Right cardiac atrium (tissue), 5 donors: Measurements from ENCODE around the gene HOGA1. TPM values are rescaled to one million over a fixed set of nuclear protein-coding genes. Genes with fewer than 3 reads are reported as not detected.

Experiments used
- ATAC-seq, 2 donors: fragments of 200-7000 bp; cut with Tn5 transposase; one replicate each; pipeline versions ENCODE4 v1.8.0 to v1.9.1; 2020; ENCODE audit warnings: moderate library complexity in 2 of 2, mild to moderate bottlenecking in 1 of 2
- DNase-seq, 3 donors: peaks; one replicate each; pipeline ENCODE4 v3.0.0-alpha.2; 2020
- H3K27ac ChIP-seq: one replicate; pipeline ENCODE4 v1.5.1; 2013; ENCODE audit warnings: mild to moderate bottlenecking, low read length, control low read depth, moderate library complexity
- H3K27me3 ChIP-seq: one replicate; pipeline ENCODE4 v1.6.1; 2013; ENCODE audit not compliant: control insufficient read depth, insufficient read depth
- H3K4me1 ChIP-seq: one replicate; pipeline ENCODE4 v1.6.1; 2013; ENCODE audit warnings: low read length; ENCODE audit not compliant: control insufficient read depth, insufficient read depth
- H3K4me3 ChIP-seq: one replicate; pipeline ENCODE4 v1.5.1; 2013; ENCODE audit warnings: low read length, control low read depth
- H3K9me3 ChIP-seq: one replicate; pipeline ENCODE4 v1.6.1; 2013; ENCODE audit warnings: low read length; ENCODE audit not compliant: control insufficient read depth
- WGBS: extraction: QIAGEN DNeasy Blood & Tissue Kit; methylation state at CpG from one replicate; pipeline ENCODE4 v1.1.7; 2013; 5-methylcytosine and 5-hydroxymethylcytosine counted together
- intact Hi-C, 4 donors: fragments of 100-400 bp; cut with DNase I; formaldehyde crosslinking; loops; one replicate each; pipeline versions ENCODE4 v1.11.0 to v1.14.0; 2022 to 2023
- polyA plus RNA-seq: library from polyadenylated mRNA; stranded (reverse); fragments of 200-250 nt; gene quantifications from one replicate; pipeline ENCODE4 v1.2.3, GENCODE V29; 2013
- total RNA-seq, 4 donors: library from RNA; stranded (reverse); fragmentation: NEBNext Ultra II Directional; extraction: Animal tissue kit (Norgen Biotek cat#: 25700); gene quantifications; one replicate each; pipeline ENCODE4 v1.2.1, GENCODE V29; 2021
- donor health status: healthy with polysubstance abuse.
- donor health status: DM: no; HTN: yes; CAD: no.
- donor health status: DM: no; HTN: no; CAD: no.
- donor health status: DM: no; HTN: yes; CAD: no; lungs with severe emphysema.
- donor health status: DM: yes; HTN: yes; CAD: no.

HOGA1 gene
- total and polyA plus RNA-seq, 5 donors = 4.4 to 15.0 (median 12.6) TPM

DNA sequence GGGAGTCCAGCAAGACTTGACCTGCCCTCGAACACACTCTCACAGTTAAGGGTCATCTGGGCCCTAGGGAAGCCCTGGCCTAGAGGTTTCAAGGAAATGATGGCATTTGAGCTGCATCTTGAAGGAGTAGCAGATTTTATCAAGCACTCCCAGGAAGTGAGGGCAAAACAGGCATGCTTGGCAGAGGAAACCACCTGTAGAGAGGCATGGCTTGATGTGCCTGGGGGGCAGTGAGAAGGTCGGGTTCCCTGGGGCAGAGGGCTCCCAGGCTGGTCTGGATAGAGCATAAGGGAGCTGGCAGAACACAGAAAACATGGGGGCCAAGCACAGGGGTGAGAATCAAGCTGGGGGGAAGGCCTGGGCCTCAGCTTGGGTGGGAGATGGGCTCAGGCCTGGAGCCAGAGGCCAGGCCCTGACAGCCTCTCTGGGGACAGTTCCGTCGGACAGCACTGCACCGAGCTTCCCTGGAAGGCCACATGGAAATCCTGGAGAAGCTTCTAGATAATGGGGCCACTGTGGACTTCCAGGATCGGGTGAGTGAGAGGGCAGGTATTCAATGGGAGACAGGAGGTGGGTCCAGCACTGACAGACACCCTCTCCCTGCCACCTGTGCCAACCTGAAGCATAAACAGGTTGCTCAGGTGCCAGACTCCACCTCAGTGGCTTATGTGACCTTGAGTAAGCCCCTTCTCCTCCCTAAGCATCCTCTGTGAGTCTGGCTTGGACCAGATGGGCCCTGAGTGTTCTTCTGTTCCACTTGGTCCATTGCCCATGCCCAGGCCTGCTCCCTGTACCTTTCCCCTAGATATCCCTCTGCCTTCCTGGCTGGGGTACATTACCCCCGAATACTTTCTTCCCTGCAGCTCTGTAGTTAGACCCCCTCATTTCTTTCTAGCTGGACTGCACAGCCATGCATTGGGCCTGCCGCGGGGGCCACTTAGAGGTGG is 3.5 kb upstream of the HOGA1 start:
- WGBS = 80% methylated on average over 9 of the region's 9 CpGs
- H3K4me3 ChIP-seq = no peak overlapping the region
- no peak for ATAC-seq
- no peaks in the 10 kb centered on the region for H3K4me1 ChIP-seq
- no peaks in the 10 kb centered on the region for H3K27me3 ChIP-seq
- intact Hi-C loops = no loop called here
- no peak for DNase-seq
- H3K9me3 ChIP-seq = no peaks in the 10 kb centered on the region
- H3K27ac ChIP-seq = no peak overlapping the region

DNA sequence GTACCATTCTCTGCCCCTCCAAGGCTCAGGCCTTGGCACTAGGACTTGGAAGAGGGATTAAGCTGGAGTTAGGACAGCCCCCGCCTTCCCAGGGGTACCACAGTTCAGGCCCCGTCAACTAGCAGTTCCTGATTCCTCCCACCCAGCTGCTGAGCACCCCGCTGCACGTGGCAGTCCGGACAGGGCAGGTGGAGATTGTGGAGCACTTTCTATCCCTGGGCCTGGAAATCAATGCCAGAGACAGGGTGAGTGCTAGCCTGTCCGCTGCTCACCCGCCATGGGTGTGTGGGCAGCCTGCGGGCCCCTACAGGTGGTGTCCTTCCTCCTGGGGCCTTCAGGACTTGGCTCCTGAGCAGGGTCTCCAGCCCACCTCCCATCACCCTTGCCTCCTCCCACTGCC is 2.0 kb upstream of the HOGA1 start:
- ATAC-seq (no peak), DNase-seq (no peak)
- Histone ChIP-seq H3K4me1 (peaks cover 3% of the 10 kb centered on the region), H3K27me3 (no peaks in the 10 kb centered on the region), H3K9me3 (no peaks in the 10 kb centered on the region), H3K4me3 (no peak overlapping the region), H3K27ac (no peak overlapping the region)
- WGBS = 93% methylated on average over 8 of the region's 8 CpGs
- intact Hi-C loops = no loop called here

DNA sequence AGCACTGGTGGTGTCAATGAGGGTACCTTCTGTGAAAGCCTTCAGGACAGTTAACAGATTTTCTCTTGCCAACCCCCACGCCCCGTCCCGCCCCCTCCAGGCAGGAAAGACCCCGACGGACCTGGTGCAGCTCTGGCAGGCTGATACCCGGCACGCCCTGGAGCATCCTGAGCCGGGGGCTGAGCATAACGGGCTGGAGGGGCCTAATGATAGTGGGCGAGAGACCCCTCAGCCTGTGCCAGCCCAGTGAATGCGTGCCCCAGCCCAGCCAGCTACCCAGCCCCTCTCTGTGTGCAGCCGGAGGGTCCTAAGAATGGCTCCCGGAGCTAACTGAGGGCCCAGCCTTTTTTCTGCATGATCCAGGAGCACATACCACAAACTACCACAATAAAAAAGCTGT is 713 bp upstream of the HOGA1 start:
- no peaks in the 10 kb centered on the region for H3K9me3 ChIP-seq
- 89% methylated on average over 13 of the region's 13 CpGs for WGBS
- no peak for ATAC-seq
- no peak for DNase-seq
- peak overlapping the region; percentile 49 for H3K27ac ChIP-seq
- H3K4me1 ChIP-seq = peaks cover 3% of the 10 kb centered on the region
- no peaks in the 10 kb centered on the region for H3K27me3 ChIP-seq
- intact Hi-C loops = no loop called here
- H3K4me3 ChIP-seq = no peak overlapping the region

DNA sequence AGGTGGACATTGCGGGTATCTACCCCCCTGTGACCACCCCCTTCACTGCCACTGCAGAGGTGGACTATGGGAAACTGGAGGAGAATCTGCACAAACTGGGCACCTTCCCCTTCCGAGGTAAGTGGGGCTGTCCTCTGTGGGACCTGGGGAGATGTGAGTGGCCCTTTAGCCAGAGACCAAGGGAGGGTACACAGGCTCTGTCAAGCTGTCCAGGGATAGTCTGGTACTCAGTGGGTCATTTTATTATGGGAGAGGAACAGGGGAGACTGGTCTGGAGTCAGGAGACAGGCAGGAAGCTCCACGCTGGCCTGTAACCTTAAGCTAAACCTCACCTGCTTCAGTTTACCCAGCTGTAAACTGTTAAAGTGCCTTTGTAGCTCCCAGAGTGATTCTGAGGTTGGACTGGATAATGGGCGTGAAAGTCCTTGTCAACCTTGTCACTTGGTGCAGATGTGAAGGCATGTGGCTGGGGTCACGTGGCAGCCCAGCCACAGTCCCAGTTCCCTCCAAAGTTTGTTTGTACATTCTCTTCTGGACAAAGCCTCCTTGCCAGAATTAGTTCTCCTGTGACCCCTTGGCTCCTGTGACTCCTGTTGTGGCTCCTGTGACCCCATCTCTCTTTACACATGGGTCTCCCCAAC is 729 bp downstream of the HOGA1 start:
- Histone ChIP-seq H3K4me1 (peaks cover 3% of the 10 kb centered on the region), H3K27ac (peak overlapping the region; percentile 95), H3K4me3 (no peak overlapping the region), H3K9me3 (no peaks in the 10 kb centered on the region), H3K27me3 (no peaks in the 10 kb centered on the region)
- DNase-seq (no peak), ATAC-seq (peak; percentile 22 to 44)
- intact Hi-C loops = no loop called here
- WGBS = 83% methylated on average over 5 of the region's 5 CpGs

DNA sequence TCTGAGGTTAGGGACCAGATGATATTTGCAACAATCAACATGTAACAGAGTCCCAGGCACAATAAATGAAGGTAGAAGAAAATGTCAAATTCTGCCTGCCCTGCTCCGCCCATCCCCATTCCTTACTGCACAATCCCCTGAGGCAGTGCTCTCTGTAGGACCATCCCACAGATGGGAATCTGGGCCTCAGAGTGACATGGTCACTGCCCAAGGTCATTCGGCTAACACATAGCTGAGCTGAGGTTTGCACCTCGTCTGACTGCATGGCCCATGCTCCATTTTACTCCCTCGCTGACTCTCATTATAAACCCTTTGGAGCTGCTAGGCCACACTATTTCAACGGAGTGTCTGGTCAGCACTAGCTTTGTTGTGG is 1.2 kb downstream of the HOGA1 start:
- no peak for DNase-seq
- H3K4me3 ChIP-seq = no peak overlapping the region
- no peak for ATAC-seq
- 86% methylated on average over 5 of the region's 5 CpGs for WGBS
- no peaks in the 10 kb centered on the region for H3K9me3 ChIP-seq
- peaks cover 3% of the 10 kb centered on the region for H3K4me1 ChIP-seq
- intact Hi-C loops = no loop called here
- H3K27me3 ChIP-seq = no peaks in the 10 kb centered on the region
- H3K27ac ChIP-seq = peak overlapping the region; percentile 95

DNA sequence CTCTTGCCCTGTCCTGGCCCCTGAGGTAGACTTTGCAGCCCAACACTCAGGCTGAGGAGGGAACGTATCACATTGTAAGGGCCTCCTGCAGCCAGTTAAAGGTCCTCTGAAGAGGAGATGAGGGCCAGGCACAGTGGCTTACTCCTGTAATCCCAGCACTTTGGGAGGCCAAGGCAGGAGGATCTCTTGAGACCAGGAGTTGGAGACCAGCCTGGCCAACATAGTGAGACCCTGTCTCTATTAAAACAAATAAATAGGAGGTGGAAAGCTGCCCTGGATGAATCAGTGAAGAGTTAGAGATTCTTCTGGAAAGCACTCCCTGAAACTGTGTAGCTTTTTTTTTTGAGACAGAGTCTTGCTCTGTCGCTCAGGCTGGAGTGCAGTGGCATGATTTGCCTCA is 3.0 kb downstream of the HOGA1 start:
- Histone ChIP-seq H3K27ac (peak overlapping the region; percentile 82), H3K4me3 (no peak overlapping the region), H3K9me3 (no peaks in the 10 kb centered on the region), H3K4me1 (peaks cover 3% of the 10 kb centered on the region), H3K27me3 (no peaks in the 10 kb centered on the region)
- ATAC-seq (no peak), DNase-seq (no peak)
- intact Hi-C loops = no loop called here
- 81% methylated on average over 2 of the region's 2 CpGs for WGBS

DNA sequence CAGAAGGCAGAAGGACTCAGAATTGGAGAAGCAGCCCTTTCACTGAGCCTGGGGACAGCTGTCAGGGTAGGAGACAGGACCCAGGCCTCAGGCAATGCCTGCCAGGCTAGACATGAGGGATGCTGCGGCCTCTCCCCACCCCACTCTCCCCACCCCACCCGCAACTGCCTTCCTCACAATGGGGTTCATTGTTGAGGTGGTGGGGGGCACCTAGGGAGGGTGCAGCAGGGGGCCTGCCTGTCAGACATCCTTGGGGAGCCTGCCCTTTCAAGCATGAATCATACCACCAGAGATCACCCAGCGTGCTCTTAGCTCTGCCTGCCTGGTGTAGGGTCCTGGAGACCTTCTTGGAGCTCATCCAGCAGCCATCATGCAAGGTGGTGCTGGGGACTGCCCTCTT is 5.3 kb downstream of the HOGA1 start, which contains the start of gene C10orf62:
Gene C10orf62, plus strand, starts transcription at position 243 of the 400 bp plus-strand sequence. CDS start 177 bp downstream, outside the sequence.
- ATAC-seq (no peak), DNase-seq (no peak)
- no peaks in the 10 kb centered on the region for H3K27me3 ChIP-seq
- no peaks in the 10 kb centered on the region for H3K9me3 ChIP-seq
- intact Hi-C loops = no loop called here
- WGBS = 78% methylated on average over 3 of the region's 3 CpGs
- no peak within 1 kb of the TSS for H3K27ac ChIP-seq
- no peak within 1 kb of the TSS for H3K4me3 ChIP-seq
- peaks cover 5% of the 10 kb centered on the region for H3K4me1 ChIP-seq

DNA sequence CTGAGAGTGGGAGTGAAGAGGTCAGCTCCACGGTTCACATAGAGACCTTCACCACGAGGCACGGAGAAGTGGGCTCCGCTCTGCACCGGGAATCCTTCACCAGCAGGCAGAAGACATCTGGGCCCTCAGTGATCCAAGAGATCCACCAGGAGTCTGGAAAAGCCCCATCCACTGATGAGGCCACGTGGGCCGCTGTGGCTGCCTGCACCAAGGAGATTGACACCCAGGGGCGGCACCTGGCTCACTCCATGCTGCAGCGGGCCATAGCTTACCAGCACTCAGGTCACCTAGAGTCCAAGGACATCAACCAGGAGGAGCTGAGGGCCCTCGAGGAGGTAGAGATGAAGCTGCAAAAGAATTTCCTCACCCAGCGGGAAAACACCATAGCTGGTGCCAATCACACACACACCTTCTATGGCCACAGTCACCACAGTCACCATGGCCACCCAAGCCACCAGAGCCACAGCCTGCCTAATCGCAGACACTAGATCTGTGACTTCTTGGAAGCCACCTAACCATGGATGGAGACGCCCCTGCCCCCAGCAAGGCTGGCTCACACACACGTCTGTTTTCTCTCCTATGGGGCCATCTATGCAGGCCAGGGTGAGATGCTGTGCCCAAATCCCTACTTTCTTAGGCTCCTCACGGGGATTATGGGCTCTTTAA is 6.0 kb downstream of the HOGA1 start:
- H3K4me1 ChIP-seq = peaks cover 5% of the 10 kb centered on the region
- H3K27me3 ChIP-seq = no peaks in the 10 kb centered on the region
- DNase-seq (no peak), ATAC-seq (no peak)
- no peak overlapping the region for H3K27ac ChIP-seq
- no peak overlapping the region for H3K4me3 ChIP-seq
- no peaks in the 10 kb centered on the region for H3K9me3 ChIP-seq
- intact Hi-C loops = no loop called here
- 93% methylated on average over 15 of the region's 15 CpGs for WGBS

DNA sequence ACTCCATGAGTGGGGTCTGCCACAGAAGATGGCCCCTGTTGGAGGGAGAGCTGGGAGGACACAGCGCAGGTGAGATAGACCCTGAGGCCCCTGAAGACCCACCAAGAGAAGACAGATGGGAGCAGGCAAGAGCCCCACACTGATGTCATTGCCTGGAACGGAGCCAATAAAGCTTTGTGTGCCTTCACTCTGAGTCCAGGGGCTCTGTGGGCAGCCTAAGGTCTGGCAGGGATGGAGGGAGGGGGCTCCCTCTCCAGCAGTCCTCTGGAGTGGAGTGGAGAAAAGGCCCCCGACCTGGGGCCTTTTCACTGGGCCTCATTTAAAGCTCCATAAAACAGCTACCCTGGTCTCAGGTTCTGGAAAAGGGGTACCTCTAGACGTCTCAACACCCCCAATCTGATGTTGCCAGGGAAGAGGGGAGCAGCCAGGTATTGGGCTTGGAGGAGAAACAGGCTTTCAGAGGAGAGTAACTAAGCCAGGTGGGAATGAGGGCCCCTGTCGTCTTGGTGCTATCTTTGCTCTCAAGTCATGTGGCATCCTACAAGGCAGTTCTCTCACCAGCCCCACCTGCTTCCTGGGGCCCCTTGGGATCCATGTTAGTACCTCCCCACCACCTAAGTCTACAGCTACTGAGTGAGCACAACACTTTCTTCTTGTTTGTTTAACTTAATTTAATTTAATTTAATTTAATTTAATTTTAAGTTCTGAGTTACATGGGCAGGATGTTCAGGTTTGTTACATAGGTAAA is 6.7 kb downstream of the HOGA1 start:
- 75% methylated on average over 5 of the region's 5 CpGs for WGBS
- H3K27me3 ChIP-seq = no peaks in the 10 kb centered on the region
- no peak for ATAC-seq
- H3K27ac ChIP-seq = no peak overlapping the region
- no peaks in the 10 kb centered on the region for H3K9me3 ChIP-seq
- no peak overlapping the region for H3K4me3 ChIP-seq
- intact Hi-C loops = no loop called here
- DNase-seq = no peak
- peaks cover 6% of the 10 kb centered on the region for H3K4me1 ChIP-seq

DNA sequence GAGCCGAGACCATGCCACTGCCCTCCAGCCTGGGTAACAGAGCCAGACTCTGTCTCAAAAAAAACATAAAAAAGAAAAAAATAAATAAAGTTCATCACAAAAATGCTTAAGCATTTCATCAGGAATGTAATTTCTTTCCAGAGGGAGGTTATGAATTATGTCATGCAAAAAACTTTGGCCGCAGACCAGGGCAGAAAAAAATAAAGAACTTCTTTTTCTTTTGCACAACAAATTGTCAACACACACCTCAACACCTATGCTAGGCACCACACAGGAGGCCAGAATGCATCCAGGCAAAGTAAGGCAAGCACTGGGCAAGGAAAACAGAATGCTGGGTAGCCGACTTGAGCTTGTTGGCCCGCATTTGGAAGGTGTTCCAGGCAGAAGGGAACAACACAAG is 9.2 kb downstream of the HOGA1 start:
- H3K27ac ChIP-seq = no peak overlapping the region
- WGBS = 66% methylated on average over 4 of the region's 4 CpGs
- no peak for DNase-seq

More for the DNA sequence above, 9.2 kb downstream of the HOGA1 start:
- H3K27me3 ChIP-seq = no peaks in the 10 kb centered on the region
- intact Hi-C loops = no loop called here
- no peaks in the 10 kb centered on the region for H3K9me3 ChIP-seq
- no peak for ATAC-seq
- peaks cover 6% of the 10 kb centered on the region for H3K4me1 ChIP-seq
- no peak overlapping the region for H3K4me3 ChIP-seq
